A549 (cell line): Measurements from ENCODE around the gene SARDH.

Experiments
- BHLHE40 ChIP-seq: IDR thresholded peaks from 2 replicates; pipeline ENCODE4 v1.6.1; 2012; ENCODE audit warnings: low read depth, low read length, inconsistent platforms
- FOSL2 ChIP-seq, 2 experiments: fragments of 450-650 bp in 1 of 2; fragments of >200 bp in 1 of 2; sonication (Bioruptor Twin) in 1 of 2; formaldehyde crosslinking; IDR thresholded peaks; 2 replicates each; pipeline versions ENCODE4 v1.5.0 to v1.6.1; 2016 to 2020; ENCODE audit warnings: mild to moderate bottlenecking in 1 of 2, moderate library complexity in 1 of 2
- RCOR1 ChIP-seq: fragments of 150-350 bp; IDR thresholded peaks from 2 replicates; pipeline ENCODE4 v1.6.1; 2014; ENCODE audit warnings: antibody characterized with exemption, low read length, low read depth
- SMC3 ChIP-seq: fragments of >200 bp; sonication (Bioruptor Twin); formaldehyde crosslinking; IDR thresholded peaks from 3 replicates; pipeline ENCODE4 v1.6.1; 2018; ENCODE audit warnings: inconsistent platforms
- TF ChIP-seq, protein P1 (sequence below): fragments of >200 bp; sonication (Bioruptor Twin); formaldehyde crosslinking; IDR thresholded peaks from 3 replicates; pipeline ENCODE4 v1.5.1; 2016

DNA sequence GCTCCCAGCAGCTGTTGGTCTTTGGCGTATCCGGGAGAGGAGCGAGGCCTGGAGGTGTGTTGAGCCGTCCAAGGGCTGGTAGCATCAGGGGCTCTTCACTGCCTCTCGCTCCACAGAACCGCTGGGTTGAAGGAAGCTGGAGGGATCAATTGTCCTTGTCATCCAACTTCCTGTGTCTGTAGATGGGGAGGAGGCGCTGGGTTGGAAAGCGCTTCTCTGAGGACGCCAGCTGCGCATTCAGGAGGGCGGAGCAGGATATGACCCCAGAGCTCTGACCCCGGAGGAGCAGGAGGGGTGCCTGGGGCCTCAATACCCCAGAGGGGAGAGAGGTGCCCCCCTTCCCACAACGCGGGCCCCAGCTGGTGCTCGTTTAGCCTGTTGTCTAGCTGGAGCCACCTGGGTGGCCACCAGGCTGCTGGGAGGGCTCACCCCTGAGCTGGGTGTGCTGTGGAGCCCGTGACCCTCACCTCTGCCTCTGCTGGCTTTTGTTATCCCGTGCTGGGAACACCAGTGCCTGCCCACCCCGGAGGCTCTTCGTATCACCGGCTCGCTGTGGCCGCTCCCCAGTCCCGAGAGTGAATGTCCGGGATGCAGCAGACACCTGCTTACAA lies 104.0 kb downstream of the SARDH start:
- TF ChIP-seq FOSL2 (IDR thresholded peaks at IDR 0.05) (no peak), FOSL2 (CRISPR knock-in tag; IDR thresholded peaks at IDR 0.05) (no peak), BHLHE40 (no peak), SMC3 (no peak), RCOR1 (no peak)
- TF ChIP-seq, protein P1, sequence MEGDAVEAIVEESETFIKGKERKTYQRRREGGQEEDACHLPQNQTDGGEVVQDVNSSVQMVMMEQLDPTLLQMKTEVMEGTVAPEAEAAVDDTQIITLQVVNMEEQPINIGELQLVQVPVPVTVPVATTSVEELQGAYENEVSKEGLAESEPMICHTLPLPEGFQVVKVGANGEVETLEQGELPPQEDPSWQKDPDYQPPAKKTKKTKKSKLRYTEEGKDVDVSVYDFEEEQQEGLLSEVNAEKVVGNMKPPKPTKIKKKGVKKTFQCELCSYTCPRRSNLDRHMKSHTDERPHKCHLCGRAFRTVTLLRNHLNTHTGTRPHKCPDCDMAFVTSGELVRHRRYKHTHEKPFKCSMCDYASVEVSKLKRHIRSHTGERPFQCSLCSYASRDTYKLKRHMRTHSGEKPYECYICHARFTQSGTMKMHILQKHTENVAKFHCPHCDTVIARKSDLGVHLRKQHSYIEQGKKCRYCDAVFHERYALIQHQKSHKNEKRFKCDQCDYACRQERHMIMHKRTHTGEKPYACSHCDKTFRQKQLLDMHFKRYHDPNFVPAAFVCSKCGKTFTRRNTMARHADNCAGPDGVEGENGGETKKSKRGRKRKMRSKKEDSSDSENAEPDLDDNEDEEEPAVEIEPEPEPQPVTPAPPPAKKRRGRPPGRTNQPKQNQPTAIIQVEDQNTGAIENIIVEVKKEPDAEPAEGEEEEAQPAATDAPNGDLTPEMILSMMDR = no peak
